A673 (cell line): ENCODE data around the gene ATP1A1. TPM values are rescaled to one million over a fixed set of nuclear protein-coding genes. Genes with fewer than 3 reads are reported as not detected.

Experiments
- BruUV-seq: library from RNA; stranded (reverse); fragments of 400-500 nt; replicated peaks from 2 replicates; lab custom pipeline; 2021; lab: Mats Ljungman, UMichigan
- CTCF ChIA-PET: fragments of 300-600 bp; sonication (Branson Sonifier 250); formaldehyde crosslinking; loops from one replicate; lab custom pipeline; 2022; ENCODE audit warnings: antibody characterized with exemption; lab: Charles Lee
- POLR2A ChIA-PET: fragments of 300-600 bp; sonication (Branson Sonifier 250); formaldehyde crosslinking; loops from one replicate; lab custom pipeline; 2022; ENCODE audit warnings: antibody characterized with exemption; ENCODE audit not compliant: low non-redundant PET; lab: Charles Lee
- DNase-seq: peaks from one replicate; pipeline ENCODE4 v3.0.0-alpha.2; 2015; ENCODE audit warnings: low spot score
- H3K27ac ChIP-seq: fragments of 200-600 bp; sonication (generic); 2 replicates; pipeline ENCODE4 v1.5.1; 2016; ENCODE audit warnings: mixed run types, low read depth, mild to moderate bottlenecking, mixed read lengths, antibody characterized with exemption, low read length; ENCODE audit not compliant: poor library complexity, severe bottlenecking
- H3K27me3 ChIP-seq: fragments of 200-600 bp; sonication (generic); replicated peaks from 2 replicates; pipeline ENCODE4 v1.6.1; 2017; ENCODE audit warnings: mixed run types, low read depth, mild to moderate bottlenecking, mixed read lengths, antibody characterized with exemption, low read length; ENCODE audit not compliant: insufficient read depth, poor library complexity
- H3K36me3 ChIP-seq: fragments of 200-600 bp; sonication (generic); 2 replicates; pipeline ENCODE4 v1.6.1; 2016; ENCODE audit warnings: mixed run types, mild to moderate bottlenecking, mixed read lengths, antibody characterized with exemption, low read length; ENCODE audit not compliant: insufficient read depth, poor library complexity, severe bottlenecking
- H3K4me1 ChIP-seq: fragments of 200-600 bp; sonication (generic); 2 replicates; pipeline ENCODE4 v1.6.1; 2017; ENCODE audit warnings: mixed run types, mild to moderate bottlenecking, mixed read lengths, antibody characterized with exemption, low read length; ENCODE audit not compliant: insufficient read depth, poor library complexity, severe bottlenecking
- H3K4me3 ChIP-seq: fragments of 200-600 bp; sonication (generic); 2 replicates; pipeline ENCODE4 v1.5.1; 2016; ENCODE audit warnings: low read depth, mixed run types, mild to moderate bottlenecking, mixed read lengths, low read length; ENCODE audit not compliant: poor library complexity, severe bottlenecking
- H3K9me3 ChIP-seq: fragments of 200-600 bp; sonication (generic); 2 replicates; pipeline ENCODE4 v1.6.1; 2016; ENCODE audit warnings: mixed run types, low read depth, mild to moderate bottlenecking, mixed read lengths, antibody characterized with exemption, low read length; ENCODE audit not compliant: poor library complexity, severe bottlenecking
- EZH2 ChIP-seq: fragments of 200-600 bp; sonication (generic); IDR thresholded peaks from 2 replicates; pipeline ENCODE4 v1.6.1; 2017; ENCODE audit warnings: borderline replicate concordance, low read depth, mild to moderate bottlenecking, mixed read lengths, antibody characterized with exemption, low read length; ENCODE audit not compliant: poor library complexity, severe bottlenecking
- intact Hi-C: fragments of 100-400 bp; cut with micrococcal nuclease; formaldehyde crosslinking; loops from one replicate; pipeline ENCODE4 v1.10.0; 2022; ENCODE audit not compliant: unreplicated experiment
- total RNA-seq: library from RNA; stranded (reverse); gene quantifications from 2 replicates; pipeline ENCODE4 v1.2.3, GENCODE V29; 2021
- TF ChIP-seq, protein P1 (sequence below): fragments of 300-800, 200-600 bp; sonication (generic); conservative IDR thresholded peaks from 2 replicates; pipeline ENCODE4 v1.5.1; 2017; ENCODE audit warnings: low read depth, mild to moderate bottlenecking, antibody characterized with exemption, low read length, moderate library complexity, mixed read lengths

ATP1A1 gene
- total RNA-seq, 1 experiment from 2014 or later = 1,420 TPM

- Histone ChIP-seq H3K27ac (peak overlapping the region; percentile 6), H3K4me3 (no peak overlapping the region), H3K36me3 (peaks cover 100% of the 10 kb centered on the region), H3K9me3 (no peaks in the 10 kb centered on the region), H3K4me1 (peaks cover 9% of the 10 kb centered on the region), H3K27me3 (no peaks in the 10 kb centered on the region)
- TF ChIP-seq, protein P1, sequence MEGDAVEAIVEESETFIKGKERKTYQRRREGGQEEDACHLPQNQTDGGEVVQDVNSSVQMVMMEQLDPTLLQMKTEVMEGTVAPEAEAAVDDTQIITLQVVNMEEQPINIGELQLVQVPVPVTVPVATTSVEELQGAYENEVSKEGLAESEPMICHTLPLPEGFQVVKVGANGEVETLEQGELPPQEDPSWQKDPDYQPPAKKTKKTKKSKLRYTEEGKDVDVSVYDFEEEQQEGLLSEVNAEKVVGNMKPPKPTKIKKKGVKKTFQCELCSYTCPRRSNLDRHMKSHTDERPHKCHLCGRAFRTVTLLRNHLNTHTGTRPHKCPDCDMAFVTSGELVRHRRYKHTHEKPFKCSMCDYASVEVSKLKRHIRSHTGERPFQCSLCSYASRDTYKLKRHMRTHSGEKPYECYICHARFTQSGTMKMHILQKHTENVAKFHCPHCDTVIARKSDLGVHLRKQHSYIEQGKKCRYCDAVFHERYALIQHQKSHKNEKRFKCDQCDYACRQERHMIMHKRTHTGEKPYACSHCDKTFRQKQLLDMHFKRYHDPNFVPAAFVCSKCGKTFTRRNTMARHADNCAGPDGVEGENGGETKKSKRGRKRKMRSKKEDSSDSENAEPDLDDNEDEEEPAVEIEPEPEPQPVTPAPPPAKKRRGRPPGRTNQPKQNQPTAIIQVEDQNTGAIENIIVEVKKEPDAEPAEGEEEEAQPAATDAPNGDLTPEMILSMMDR = no peak
- TF ChIP-seq EZH2 = no peak
- POLR2A ChIA-PET = no interaction called here
- intact Hi-C loops = no loop called here
- no TSS peak for BruUV-seq
- CTCF ChIA-PET = no interaction called here
- no peak for DNase-seq
Observed at GRCh38 chr1:116396769-116397168, 23.7 kb downstream of the ATP1A1 start.

- H3K27ac ChIP-seq = no peak overlapping the region
- no peaks in the 10 kb centered on the region for H3K27me3 ChIP-seq
- no TSS peak for BruUV-seq
- intact Hi-C loops = no loop called here
- peaks cover 100% of the 10 kb centered on the region for H3K36me3 ChIP-seq
- no peaks in the 10 kb centered on the region for H3K9me3 ChIP-seq
- no peaks in the 10 kb centered on the region for H3K4me1 ChIP-seq
- ChIA-PET CTCF (no interaction called here), POLR2A (no interaction called here)
- TF ChIP-seq EZH2 = no peak
- TF ChIP-seq, protein P1 = no peak
- DNase-seq = no peak
- H3K4me3 ChIP-seq = no peak overlapping the region
Observed at GRCh38 chr1:116397728-116398127, 24.7 kb downstream of the ATP1A1 start.

DNA sequence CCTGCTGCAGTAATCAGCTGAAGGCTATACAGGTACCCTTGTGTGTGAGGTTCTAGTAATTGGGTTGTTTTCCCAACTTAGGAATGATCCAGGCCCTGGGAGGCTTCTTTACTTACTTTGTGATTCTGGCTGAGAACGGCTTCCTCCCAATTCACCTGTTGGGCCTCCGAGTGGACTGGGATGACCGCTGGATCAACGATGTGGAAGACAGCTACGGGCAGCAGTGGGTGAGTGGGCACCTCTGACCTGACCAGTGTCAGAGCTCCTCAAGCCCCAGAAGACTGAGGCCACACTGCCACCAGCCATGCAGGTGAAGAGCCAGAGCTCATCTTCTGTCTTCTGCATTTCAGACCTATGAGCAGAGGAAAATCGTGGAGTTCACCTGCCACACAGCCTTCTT lies 27.7 kb downstream of the ATP1A1 start:
- TF ChIP-seq, protein P1 = no peak
- no peak for TF ChIP-seq EZH2
- ChIA-PET CTCF (no interaction called here), POLR2A (no interaction called here)
- no TSS peak for BruUV-seq
- no peak overlapping the region for H3K4me3 ChIP-seq
- H3K36me3 ChIP-seq = peaks cover 100% of the 10 kb centered on the region
- peak overlapping the region; percentile 29 for H3K27ac ChIP-seq
- intact Hi-C loops = no loop called here
- H3K9me3 ChIP-seq = no peaks in the 10 kb centered on the region
- no peak for DNase-seq
- H3K4me1 ChIP-seq = no peaks in the 10 kb centered on the region
- H3K27me3 ChIP-seq = no peaks in the 10 kb centered on the region
